ENCODE measurements around the gene KLHL26. TPM values are rescaled to one million over a fixed set of nuclear protein-coding genes. Genes with fewer than 3 reads are reported as not detected.

The KLHL26 gene
- total and polyA plus RNA-seq, 9 of the 15 experiments (the other 6 are each of a cell fraction or from before 2014, with no cell fraction given) = 0.13 to 13.3 (median 1.4) TPM

- TF ChIP-seq TCFL5 (CRISPR knock-in tag; conservative IDR thresholded peaks at IDR 0.05) (no peak), ZEB2 (IDR thresholded peaks at IDR 0.05) (peak; percentile 46; the same call in 1 of the 2 replicates), ZBTB5 (IDR thresholded peaks at IDR 0.05) (no peak)
Observed at GRCh38 chr19:18590273-18591272, 46.3 kb upstream of the KLHL26 start (continued).

- WGBS (ENCODE audit: insufficient coverage, low coverage, missing lambda C conversion rate) = 92% methylated on average over 21 of the region's 22 CpGs
- no peaks in the 10 kb centered on the region for H3K9me1 ChIP-seq (ENCODE audit: control insufficient read depth, insufficient read depth, low read length)
- H3K9ac ChIP-seq (ENCODE audit: insufficient read depth in 1 of 2, low read depth in 2 of 2, low read length in 2 of 2) = peak overlapping the region in 1 of 2 experiments; percentile 13; a peak in 1 of 4 replicates
- peaks cover 24% of the 10 kb centered on the region for H3K79me2 ChIP-seq (ENCODE audit: control insufficient read depth, insufficient read depth, low read length)
- H3K27ac ChIP-seq (ENCODE audit: extremely low read depth, low read depth, low read length) = no peak overlapping the region
- DNase-seq (ENCODE audit: extremely low read depth in 1 of 4, low spot score in 3 of 4) (no peak), ATAC-seq (no peak), FAIRE-seq (no peak)
- H3K27me3 ChIP-seq (ENCODE audit: control insufficient read depth in 2 of 2, insufficient read depth in 2 of 2, low read length in 2 of 2) = no peaks in the 10 kb centered on the region
- in situ Hi-C loops (cut with MboI) (no loop called here), intact Hi-C loops (cut with micrococcal nuclease) (loop anchor here (5.0 to 10.0 kb wide), 4 partner anchors 45 to 253 kb away; partner anchors contain the start of gene KLHL26)
- no TSS peak for BruUV-seq (replicated peaks)
- no peaks in the 10 kb centered on the region for H3K9me3 ChIP-seq (replicated peaks; ENCODE audit: control insufficient read depth, insufficient read depth, low read depth, low read length)
- ChIA-PET POLR2A (interaction anchor here (1.3 to 2.1 kb wide), 2 partner anchors 10 to 11 kb away, joined by 3 to 5 read pairs; no protein-coding TSS in a partner anchor), CTCF (ENCODE audit: low intra/inter-chr PET ratio) (no interaction called here)
- H2AFZ ChIP-seq (ENCODE audit: low read depth, low read length) = no peak overlapping the region
- H3K4me1 ChIP-seq (replicated peaks in 1 of 2; ENCODE audit: control insufficient read depth in 2 of 2, insufficient read depth in 2 of 2, low read length in 2 of 2) = peaks cover 32 to 85% of the 10 kb centered on the region in 2 experiments
- H3K4me2 ChIP-seq (ENCODE audit: insufficient read depth, low read length) = no peak overlapping the region
- peaks cover 5% of the 10 kb centered on the region; the same call in 2 of the 3 replicates for H3K36me3 ChIP-seq (ENCODE audit: control insufficient read depth, insufficient read depth, low read length)
- H4K20me1 ChIP-seq (replicated peaks; ENCODE audit: control insufficient read depth, insufficient read depth, low read length) = peaks cover 6% of the 10 kb centered on the region; the same call in 1 of the 2 replicates
- no peak overlapping the region for H3K4me3 ChIP-seq
- TF ChIP-seq, protein P1, sequence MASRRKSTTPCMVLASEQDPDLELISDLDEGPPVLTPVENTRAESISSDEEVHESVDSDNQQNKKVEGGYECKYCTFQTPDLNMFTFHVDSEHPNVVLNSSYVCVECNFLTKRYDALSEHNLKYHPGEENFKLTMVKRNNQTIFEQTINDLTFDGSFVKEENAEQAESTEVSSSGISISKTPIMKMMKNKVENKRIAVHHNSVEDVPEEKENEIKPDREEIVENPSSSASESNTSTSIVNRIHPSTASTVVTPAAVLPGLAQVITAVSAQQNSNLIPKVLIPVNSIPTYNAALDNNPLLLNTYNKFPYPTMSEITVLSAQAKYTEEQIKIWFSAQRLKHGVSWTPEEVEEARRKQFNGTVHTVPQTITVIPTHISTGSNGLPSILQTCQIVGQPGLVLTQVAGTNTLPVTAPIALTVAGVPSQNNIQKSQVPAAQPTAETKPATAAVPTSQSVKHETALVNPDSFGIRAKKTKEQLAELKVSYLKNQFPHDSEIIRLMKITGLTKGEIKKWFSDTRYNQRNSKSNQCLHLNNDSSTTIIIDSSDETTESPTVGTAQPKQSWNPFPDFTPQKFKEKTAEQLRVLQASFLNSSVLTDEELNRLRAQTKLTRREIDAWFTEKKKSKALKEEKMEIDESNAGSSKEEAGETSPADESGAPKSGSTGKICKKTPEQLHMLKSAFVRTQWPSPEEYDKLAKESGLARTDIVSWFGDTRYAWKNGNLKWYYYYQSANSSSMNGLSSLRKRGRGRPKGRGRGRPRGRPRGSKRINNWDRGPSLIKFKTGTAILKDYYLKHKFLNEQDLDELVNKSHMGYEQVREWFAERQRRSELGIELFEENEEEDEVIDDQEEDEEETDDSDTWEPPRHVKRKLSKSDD (conservative IDR thresholded peaks at IDR 0.05; ENCODE audit: low read length) = no peak
- TF ChIP-seq, protein P2, sequence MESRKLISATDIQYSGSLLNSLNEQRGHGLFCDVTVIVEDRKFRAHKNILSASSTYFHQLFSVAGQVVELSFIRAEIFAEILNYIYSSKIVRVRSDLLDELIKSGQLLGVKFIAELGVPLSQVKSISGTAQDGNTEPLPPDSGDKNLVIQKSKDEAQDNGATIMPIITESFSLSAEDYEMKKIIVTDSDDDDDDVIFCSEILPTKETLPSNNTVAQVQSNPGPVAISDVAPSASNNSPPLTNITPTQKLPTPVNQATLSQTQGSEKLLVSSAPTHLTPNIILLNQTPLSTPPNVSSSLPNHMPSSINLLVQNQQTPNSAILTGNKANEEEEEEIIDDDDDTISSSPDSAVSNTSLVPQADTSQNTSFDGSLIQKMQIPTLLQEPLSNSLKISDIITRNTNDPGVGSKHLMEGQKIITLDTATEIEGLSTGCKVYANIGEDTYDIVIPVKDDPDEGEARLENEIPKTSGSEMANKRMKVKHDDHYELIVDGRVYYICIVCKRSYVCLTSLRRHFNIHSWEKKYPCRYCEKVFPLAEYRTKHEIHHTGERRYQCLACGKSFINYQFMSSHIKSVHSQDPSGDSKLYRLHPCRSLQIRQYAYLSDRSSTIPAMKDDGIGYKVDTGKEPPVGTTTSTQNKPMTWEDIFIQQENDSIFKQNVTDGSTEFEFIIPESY (CRISPR knock-in tag; IDR thresholded peaks at IDR 0.05) = peak; percentile 74
- TF ChIP-seq RBFOX2 (IDR thresholded peaks at IDR 0.05; ENCODE audit: low read depth, low read length) = peak; percentile 23; the same call in 1 of the 2 replicates
Observed at GRCh38 chr19:18591735-18592385, 45.0 kb upstream of the KLHL26 start.
